GM13976 (cell line): ENCODE data around the gene DDRGK1.

Experiments used
- DNase-seq: peaks from one replicate; pipeline ENCODE4 v3.0.0; 2012; ENCODE audit warnings: low spot score
- in situ Hi-C: fragments of 300-500 bp; cut with MboI; formaldehyde crosslinking; loops from one replicate; pipeline ENCODE4 v1.12.0; 2022; ENCODE audit warnings: low sequenced_read_pairs, mixed read lengths, inconsistent platforms; ENCODE audit not compliant: unreplicated experiment
- TF ChIP-seq, protein P1 (sequence below): IDR thresholded peaks from 2 replicates; pipeline ENCODE4 v1.5.1; 2012; ENCODE audit warnings: borderline replicate concordance, mild to moderate bottlenecking; ENCODE audit not compliant: insufficient read depth; ENCODE audit errors: extremely low read depth, missing control alignments, control extremely low read depth

Gene DDRGK1

DNA sequence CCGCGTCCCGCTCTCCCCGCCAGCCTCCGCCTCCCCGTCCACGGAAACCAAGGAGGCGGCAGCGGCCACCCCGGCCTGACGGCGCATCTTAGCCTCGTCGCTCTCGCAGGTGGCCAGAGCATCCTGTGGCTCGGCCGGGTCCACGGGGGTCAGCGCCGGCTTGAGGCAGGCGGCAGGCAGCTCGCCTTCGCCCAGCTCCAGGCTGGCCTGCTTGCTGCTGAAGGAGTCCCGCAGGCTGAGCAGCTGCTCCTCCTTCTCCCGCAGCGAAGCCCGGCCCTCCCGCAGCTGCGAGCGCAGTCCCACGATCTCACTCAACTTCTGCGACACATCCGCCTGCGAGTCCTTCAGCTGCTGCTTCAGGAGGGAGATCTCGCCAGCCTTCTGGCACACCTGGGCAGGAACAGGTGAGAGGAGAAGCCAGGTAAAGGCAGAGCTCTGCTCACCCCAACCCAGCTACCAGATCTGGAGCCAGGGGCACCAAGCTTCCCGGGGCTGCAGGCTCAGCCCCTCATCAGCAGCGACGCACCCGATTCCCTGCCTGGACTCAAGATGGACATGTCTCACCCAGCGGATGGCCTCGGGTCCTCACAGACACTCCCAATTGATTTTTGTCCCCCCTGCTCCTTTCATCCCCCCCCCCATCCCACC, 39.6 kb downstream of the DDRGK1 start:
- TF ChIP-seq, protein P1, sequence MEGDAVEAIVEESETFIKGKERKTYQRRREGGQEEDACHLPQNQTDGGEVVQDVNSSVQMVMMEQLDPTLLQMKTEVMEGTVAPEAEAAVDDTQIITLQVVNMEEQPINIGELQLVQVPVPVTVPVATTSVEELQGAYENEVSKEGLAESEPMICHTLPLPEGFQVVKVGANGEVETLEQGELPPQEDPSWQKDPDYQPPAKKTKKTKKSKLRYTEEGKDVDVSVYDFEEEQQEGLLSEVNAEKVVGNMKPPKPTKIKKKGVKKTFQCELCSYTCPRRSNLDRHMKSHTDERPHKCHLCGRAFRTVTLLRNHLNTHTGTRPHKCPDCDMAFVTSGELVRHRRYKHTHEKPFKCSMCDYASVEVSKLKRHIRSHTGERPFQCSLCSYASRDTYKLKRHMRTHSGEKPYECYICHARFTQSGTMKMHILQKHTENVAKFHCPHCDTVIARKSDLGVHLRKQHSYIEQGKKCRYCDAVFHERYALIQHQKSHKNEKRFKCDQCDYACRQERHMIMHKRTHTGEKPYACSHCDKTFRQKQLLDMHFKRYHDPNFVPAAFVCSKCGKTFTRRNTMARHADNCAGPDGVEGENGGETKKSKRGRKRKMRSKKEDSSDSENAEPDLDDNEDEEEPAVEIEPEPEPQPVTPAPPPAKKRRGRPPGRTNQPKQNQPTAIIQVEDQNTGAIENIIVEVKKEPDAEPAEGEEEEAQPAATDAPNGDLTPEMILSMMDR, result no peak
- DNase-seq, result peak; percentile 23

DNA sequence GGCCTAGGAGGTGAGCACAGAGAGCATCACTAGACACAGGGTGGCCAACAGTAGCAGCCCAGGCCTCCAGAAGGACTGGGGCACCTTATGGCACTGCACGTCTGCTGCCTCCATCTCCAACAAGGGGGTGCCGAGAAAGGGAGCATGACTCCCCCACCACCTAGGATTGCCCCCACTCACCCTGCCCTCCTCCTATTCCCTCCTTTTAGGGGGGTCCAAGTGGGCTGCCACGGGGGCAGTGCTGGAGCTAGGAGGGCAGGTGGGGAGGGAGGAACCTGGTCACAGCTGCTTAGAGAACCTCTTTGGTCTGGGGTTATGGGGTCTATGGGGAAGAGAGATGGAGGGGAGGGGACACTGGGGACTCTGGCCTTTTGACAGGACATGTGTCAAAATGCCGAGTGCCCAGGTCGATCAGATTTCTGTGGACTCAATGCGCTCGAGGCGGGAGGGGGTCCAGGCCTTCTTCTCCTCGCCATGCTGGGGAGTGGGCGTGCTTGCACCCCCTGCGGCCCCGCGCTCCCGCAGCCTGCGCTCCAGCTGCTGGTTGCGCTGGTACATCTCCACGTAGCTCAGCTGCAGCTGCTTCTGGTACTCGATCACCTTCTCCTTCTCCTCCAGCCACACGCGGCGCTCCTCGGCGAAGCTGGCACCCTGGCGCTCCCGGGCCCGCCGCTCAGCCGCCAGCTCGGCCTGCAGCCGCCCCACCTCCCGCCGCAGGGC, 40.3 kb downstream of the DDRGK1 start:
- in situ Hi-C loops, result no loop called here
- TF ChIP-seq, protein P1, result no peak
- peak; percentile 22 for DNase-seq

More for the DNA sequence above, 39.6 kb downstream of the DDRGK1 start:
- in situ Hi-C loops, result no loop called here

DNA sequence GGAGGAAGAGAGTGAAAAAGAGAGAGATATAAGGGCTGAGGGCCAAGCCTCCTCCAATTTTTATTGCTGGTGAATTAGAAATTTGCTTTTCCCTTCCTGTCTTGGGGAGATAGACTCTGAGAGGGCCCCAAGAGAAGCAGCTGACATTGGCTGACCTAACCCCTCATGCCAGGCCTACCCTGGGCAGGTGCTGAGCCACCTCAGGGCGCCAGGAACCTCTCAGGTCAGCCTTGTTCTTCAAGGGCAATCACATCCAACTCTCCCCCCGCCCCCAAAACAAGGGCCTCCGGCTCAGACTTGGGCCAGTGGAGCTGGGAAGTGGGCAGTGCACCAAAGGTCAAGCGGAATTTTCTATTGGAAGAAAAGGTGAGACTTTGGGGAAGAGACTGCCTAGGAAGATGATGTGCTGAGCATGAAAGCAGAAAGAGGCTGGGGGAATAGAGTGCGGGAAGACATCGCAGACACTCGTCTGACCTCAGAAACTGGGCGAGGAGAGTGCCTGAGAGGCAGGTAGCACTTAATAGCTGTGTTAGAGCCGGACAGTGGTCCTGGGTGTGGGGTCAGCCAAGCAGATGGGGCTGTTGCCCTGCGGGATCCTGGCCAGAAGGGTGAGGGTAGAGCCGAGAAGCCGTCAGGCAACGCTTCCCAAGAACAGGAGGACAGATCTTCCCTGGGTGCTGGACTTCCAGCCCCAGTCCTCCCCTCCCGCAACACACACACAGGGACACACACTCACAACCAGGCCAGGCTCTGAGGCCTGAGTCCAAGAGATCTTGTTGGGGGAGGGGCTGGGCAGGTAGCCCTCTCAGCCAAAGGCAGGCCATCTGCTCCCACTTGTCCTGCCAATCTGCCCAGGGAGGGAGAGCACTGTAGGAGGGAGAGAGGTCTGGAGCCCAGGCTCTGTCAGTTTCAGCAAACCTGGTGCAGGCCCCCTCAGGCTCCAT, 41.1 kb downstream of the DDRGK1 start:
- no peak for DNase-seq
- TF ChIP-seq, protein P1, result no peak
- in situ Hi-C loops, result no loop called here

DNA sequence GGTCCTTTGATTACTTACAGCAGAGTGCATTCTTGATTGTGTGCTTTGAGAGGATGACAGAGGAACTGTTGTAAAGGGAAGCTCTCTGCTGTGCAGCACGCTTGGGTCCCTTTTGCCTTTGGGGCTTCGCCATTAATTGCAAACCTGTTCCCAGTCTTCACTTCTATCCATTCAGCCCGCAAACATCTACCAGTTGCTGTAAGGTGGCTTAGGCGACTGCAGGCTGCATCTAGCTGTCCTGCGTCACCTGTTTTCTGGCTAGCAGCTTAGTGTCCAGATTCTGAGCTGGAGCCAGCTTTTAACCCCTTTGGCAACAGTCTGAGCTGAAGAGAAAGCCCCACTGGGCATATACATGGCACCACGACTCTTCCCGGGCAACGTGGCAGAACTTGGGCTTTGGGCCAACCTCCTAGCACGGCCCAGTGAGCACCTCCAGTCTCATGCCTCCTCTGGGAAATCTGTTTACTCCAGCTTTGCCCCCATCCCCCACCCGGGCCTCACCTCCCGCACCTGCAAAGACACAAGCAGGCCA, 42.3 kb downstream of the DDRGK1 start:
- TF ChIP-seq, protein P1, result no peak
- no peak for DNase-seq
- in situ Hi-C loops, result no loop called here

DNA sequence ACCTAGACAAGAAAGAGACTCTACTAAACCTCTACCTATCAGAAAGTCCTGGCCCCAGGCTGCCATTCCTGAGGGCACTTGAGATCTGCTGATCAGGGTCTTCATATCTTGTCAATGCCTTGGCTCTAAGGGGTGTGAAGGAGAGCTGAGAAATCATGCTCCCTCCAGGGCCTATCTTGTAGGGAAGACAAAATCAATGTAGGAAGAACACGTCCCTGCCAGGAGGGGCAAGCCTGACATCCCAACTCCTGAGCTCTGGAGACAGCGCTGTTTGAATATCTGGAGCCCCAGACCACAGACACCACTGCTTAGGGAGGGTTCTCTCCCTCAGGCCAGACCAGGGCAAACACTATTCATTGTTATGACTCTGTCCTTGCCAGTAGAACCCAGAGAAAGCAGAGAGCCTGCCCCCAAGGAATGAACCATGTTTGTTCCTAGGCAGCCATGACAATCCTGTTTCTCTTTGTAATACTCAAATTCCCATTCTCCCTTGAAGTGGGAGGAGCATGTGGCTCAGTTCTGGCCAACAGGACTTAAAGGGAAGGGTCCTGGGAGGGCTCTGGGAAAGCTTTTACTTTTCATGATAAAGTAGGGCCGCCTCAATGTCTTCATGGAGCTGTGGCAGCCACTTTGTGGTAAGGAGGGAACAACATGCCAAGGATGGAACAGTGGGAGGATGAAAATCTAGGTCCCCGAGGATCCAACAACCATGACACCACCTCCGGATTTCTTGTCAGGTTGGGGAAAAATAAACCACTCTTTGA, 43.0 kb downstream of the DDRGK1 start:
- TF ChIP-seq, protein P1, result no peak
- no peak for DNase-seq
- in situ Hi-C loops, result no loop called here
